ENCODE results near the gene ZDHHC11B. TPM values are rescaled to one million over a fixed set of nuclear protein-coding genes. Genes with fewer than 3 reads are reported as not detected.

ZDHHC11B gene
- total and polyA plus RNA-seq, 8 donors: 8.4 to 52.3 (median 31.5) TPM

DNA sequence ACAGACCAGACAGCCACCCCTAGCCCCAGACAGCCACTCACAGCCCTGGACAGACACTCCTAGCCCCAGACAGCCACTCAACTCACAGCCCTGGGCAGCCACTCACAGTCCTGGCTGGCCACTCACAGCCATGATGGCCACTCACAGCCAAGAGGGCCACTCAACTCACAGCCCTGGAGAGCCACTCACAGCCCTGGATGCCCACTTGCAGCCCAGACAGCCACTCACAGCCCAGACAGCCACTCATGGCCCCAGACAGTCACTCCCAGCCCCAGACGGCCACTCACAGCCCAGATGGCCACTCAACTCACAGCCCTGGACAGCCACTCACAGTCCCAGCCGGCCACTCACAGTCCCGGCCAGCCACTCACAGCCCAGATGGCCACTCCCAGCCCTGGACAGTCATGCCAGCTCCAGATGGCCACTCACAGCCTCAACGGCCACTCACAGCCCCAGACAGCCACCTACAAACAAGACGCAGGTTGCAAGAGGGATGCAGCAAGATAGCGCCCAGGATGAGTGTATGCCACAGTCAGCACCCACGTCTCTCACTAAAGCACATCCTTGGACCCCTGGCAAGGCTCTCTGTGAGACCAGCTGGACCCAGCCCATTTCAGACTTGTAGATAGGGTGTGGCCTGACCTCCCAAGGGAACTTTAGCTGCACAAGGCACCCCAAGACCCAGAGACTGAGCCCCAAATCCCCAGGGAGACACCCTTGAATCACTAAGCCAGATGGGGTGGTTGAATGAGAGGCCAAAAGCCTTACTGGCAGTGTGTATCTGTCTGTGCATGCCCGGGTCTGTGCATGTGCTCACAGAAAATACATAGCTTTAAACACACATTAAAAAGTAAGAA is 22.4 kb downstream of the ZDHHC11B start:
- Histone ChIP-seq H3K36me3 (peaks cover 0 to 6% of the 10 kb centered on the region in 2 donors), H3K27ac (peak overlapping the region in 1 of 2 donors; percentile 37)

DNA sequence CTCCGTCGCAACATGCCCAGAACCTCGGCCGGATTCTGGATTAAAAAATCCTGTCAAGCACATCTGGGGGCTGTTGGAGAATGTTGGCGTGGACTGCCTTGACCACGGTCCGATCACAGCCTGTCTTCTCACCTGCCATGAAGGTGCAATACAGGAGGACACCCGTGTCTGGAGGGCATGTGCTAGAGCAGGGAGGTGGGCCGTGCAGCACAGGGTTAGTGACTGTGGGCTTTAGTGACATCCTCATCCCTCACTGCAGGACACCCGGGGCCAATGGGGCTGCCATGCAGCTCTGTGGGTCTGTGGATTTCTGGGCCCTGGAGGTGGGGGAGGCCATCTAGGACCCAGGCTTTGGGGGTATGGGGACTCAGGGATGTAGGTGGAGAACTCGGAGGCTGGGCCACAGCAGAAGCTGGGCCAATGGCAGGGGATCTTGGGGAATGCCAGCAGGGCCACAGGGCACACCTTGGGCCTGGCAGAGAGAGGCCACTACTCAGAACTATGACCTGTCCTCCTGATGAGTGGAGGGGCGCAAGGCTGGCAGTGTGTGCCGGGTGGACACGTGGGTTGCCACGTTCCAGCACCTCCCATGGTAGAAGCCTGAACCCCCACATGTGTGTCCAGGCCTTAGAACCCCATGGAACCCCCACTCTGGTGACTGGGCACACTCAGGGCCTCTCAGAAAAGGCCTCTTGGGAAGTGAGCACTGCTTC is 23.3 kb downstream of the ZDHHC11B start:
- TF ChIP-seq, protein P1, sequence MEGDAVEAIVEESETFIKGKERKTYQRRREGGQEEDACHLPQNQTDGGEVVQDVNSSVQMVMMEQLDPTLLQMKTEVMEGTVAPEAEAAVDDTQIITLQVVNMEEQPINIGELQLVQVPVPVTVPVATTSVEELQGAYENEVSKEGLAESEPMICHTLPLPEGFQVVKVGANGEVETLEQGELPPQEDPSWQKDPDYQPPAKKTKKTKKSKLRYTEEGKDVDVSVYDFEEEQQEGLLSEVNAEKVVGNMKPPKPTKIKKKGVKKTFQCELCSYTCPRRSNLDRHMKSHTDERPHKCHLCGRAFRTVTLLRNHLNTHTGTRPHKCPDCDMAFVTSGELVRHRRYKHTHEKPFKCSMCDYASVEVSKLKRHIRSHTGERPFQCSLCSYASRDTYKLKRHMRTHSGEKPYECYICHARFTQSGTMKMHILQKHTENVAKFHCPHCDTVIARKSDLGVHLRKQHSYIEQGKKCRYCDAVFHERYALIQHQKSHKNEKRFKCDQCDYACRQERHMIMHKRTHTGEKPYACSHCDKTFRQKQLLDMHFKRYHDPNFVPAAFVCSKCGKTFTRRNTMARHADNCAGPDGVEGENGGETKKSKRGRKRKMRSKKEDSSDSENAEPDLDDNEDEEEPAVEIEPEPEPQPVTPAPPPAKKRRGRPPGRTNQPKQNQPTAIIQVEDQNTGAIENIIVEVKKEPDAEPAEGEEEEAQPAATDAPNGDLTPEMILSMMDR (IDR thresholded peaks at IDR 0.05): no peak
- Histone ChIP-seq H3K27ac (peak overlapping the region; percentile 23 to 41), H3K4me1 (peaks cover 29 to 34% of the 10 kb centered on the region in 2 donors), H3K4me3 (no peak overlapping the region), H3K9me3 (no peaks in the 10 kb centered on the region), H3K27me3 (no peaks in the 10 kb centered on the region), H3K36me3 (peaks cover 0 to 4% of the 10 kb centered on the region in 2 donors)
- DNase-seq (peak in 1 of 4 donors; percentile 55), ATAC-seq (no peak)
- intact Hi-C loops (cut with DNase I): loop anchor here in 1 of 2 donors (10.0 kb wide), 1 partner anchor 66 kb away; the partner anchor contains the start of gene TPPP

More for the DNA sequence above, 22.4 kb downstream of the ZDHHC11B start:
- Histone ChIP-seq H3K4me3 (no peak overlapping the region), H3K9me3 (no peaks in the 10 kb centered on the region), H3K4me1 (peaks cover 28 to 30% of the 10 kb centered on the region in 2 donors), H3K27me3 (no peaks in the 10 kb centered on the region)
- DNase-seq (peak in 2 of 4 donors; percentile 88 to 93), ATAC-seq (peak; percentile 73)
- intact Hi-C loops (cut with DNase I): loop anchor here in 1 of 2 donors (10.0 kb wide), 1 partner anchor 67 kb away; the partner anchor contains the start of gene TPPP
- TF ChIP-seq, protein P1 (IDR thresholded peaks at IDR 0.05): no peak

DNA sequence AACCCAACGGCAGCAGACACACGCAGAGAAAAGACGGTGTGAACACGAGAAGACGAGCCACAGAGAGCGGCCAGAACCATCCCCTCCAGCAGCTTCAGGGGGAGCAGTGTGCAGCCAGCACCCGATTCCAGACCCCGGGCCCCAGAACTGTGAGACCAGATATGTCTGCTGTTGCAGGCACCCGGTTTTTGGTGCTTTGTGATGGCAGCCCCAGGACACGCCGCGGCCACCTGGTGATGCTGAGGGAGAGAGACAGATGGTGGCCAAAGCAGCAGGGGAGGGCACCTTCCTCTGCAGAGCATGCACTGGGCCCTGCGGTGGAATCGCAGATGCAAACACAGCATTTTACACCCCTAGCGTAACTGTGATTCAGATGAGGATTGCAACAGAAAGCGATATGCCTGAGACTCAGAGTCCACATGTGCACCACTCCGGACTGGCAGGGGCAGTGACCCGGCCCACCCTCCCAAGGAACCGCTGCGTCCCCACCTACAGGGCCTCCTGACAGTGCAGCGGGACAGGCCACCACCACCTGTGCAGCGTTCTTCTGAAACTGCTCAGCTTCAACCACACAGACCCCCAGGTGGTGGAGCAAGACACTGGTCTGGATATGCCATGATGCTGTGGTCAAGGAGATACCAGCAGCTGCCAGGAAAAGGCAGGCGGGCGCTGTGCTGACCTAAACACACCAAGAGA is 24.0 kb downstream of the ZDHHC11B start:
- Histone ChIP-seq H3K9me3 (no peaks in the 10 kb centered on the region), H3K4me3 (no peak overlapping the region), H3K27ac (peak overlapping the region in 1 of 2 donors; percentile 87), H3K4me1 (peaks cover 29 to 34% of the 10 kb centered on the region in 2 donors), H3K36me3 (no peaks in the 10 kb centered on the region), H3K27me3 (no peaks in the 10 kb centered on the region)
- intact Hi-C loops (cut with DNase I): loop anchor here in 1 of 2 donors (10.0 kb wide), 1 partner anchor 66 kb away; the partner anchor contains the start of gene TPPP
- TF ChIP-seq, protein P1 (IDR thresholded peaks at IDR 0.05): no peak
- peak in 1 of 4 donors; percentile 59 for DNase-seq
- no peak for ATAC-seq

DNA sequence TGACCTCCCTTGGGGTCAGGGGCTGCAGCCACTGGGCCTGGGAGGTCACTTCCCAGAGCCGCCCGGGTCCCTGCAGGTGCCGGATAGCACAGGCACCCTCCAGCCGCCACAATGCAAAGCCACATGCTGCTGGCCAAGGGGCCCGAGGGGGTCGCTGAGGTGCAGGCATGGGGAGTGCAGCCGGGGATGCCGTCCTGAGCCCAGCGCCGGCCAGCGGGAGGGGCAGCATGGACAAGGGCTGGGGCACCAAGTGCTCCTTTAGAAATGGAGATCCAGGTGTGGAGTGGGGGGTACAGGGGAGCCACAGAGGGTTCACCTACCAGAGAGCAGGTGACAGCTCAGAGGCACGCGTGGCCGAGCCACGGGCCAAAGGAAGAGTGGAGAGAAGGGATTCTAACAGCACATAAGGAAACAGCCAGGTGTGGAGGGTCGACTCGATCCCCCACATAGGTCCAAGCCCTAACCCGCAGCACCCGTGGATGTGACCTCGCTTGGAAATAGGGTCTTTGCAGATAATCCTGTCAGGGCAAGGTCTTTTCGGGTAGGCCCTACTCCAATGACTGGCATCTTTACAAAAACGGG is 24.7 kb downstream of the ZDHHC11B start:
- H3K27ac ChIP-seq: peak overlapping the region; percentile 56 to 87
- H3K4me3 ChIP-seq: no peak overlapping the region
- H3K27me3 ChIP-seq: no peaks in the 10 kb centered on the region
- ATAC-seq (no peak), DNase-seq (peak in 1 of 4 donors; percentile 79)
- TF ChIP-seq, protein P1 (IDR thresholded peaks at IDR 0.05): no peak
- H3K36me3 ChIP-seq: no peaks in the 10 kb centered on the region
- intact Hi-C loops (cut with DNase I): loop anchor here in 1 of 2 donors (10.0 kb wide), 1 partner anchor 65 kb away; the partner anchor contains the start of gene TPPP
- no peaks in the 10 kb centered on the region for H3K9me3 ChIP-seq
- H3K4me1 ChIP-seq: peaks cover 29 to 34% of the 10 kb centered on the region in 2 donors

All from left lung (tissue), 10 donors.